ENCODE data around the gene MGAT3. TPM values are rescaled to one million over a fixed set of nuclear protein-coding genes. Genes with fewer than 3 reads are reported as not detected.

The MGAT3 gene
- total RNA-seq, 1 donor from 2014 or later = 1.2 TPM

DNA sequence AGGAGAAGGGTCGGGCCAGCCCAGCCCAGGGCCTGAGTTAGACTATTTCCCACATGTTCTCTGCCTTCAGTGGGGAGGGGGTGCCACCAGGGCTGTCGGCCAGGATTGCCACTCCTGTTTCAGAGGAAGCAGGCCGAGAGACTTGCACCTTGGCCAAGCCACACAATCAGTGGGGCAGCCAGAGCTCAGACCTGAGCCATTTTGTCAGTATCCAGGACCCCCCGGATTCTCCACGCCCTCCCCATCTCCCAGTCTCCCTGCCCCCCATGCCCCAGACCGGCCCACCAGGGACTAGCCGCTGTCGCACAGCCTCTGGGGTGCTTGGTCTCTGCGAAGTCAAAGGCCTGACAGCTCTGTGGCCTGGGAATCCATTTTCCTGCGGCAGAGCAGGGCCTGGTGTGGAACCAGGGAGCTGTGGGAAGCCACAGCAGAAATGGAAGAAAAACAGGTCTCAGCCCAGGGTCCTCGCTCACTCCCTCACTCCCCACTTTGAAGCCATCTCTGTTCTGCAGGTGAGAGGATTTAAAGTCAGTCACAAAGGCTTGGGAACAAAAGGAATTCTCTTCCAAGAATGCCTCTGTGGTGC, 25.5 kb upstream of the MGAT3 start:
- intact Hi-C loops (cut with micrococcal nuclease) = no loop called here
- H3K4me3 Mint-ChIP-seq = no peak overlapping the region
- H3K27me3 Mint-ChIP-seq (ENCODE audit: insufficient read depth) = no peaks in the 10 kb centered on the region
- DNase-seq (ENCODE audit: low spot score) = no peak
- peaks cover 10% of the 10 kb centered on the region for H3K36me3 Mint-ChIP-seq (ENCODE audit: low read depth)
- H3K4me1 Mint-ChIP-seq (ENCODE audit: low read depth) = no peaks in the 10 kb centered on the region
- no peak overlapping the region for H3K27ac Mint-ChIP-seq
- H3K9me3 Mint-ChIP-seq = no peaks in the 10 kb centered on the region

DNA sequence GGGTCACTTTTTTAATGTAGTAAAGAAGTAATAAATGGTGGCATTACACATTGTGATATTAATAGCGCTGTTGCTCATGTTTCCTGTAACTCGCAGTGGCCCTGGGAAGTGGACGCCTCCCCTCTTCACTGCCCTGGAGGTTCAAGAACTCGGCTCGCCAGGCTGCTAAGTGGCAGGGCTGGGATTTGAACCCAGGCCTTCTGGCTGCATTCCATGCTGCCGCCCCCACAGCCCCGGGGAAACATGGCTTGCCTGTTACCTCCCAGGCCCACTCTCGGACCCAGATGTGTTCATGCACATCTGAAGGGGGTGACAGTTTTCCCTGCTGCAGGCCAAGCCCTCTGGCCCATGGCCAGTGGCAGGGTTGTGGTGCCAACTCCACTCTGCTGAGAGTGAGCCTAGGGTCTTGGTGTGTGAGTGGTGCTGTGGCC, 25.0 kb upstream of the MGAT3 start:
- Mint-ChIP-seq H3K27me3 (ENCODE audit: insufficient read depth) (no peaks in the 10 kb centered on the region), H3K9me3 (no peaks in the 10 kb centered on the region), H3K36me3 (ENCODE audit: low read depth) (peaks cover 10% of the 10 kb centered on the region), H3K4me1 (ENCODE audit: low read depth) (no peaks in the 10 kb centered on the region), H3K4me3 (no peak overlapping the region), H3K27ac (no peak overlapping the region)
- intact Hi-C loops (cut with micrococcal nuclease) = no loop called here
- DNase-seq (ENCODE audit: low spot score) = no peak

DNA sequence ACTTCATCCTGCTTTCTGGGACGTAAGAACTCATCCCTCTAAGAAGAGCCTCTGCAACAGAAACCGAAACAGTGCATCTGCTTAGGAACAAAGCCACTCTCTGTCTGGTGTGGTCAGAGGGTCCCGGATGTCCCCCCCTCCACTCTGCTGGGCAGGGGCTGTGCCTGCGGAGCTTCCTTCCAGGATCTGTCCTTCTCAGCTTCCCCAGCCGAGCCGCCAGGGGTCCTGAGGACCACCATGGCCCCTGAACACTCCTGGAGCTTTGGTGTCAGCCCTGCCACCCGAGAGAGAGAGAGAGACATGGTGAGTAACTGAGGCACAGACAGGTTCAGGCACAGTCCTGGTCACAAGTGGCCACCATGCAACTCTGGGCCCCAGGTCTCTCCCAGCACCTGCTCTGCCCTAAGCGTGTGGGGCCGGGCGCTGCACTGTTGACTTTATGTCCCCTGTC, 24.4 kb upstream of the MGAT3 start:
- H3K4me1 Mint-ChIP-seq (ENCODE audit: low read depth) = no peaks in the 10 kb centered on the region
- no peaks in the 10 kb centered on the region for H3K9me3 Mint-ChIP-seq
- H3K27ac Mint-ChIP-seq = no peak overlapping the region
- H3K36me3 Mint-ChIP-seq (ENCODE audit: low read depth) = peaks cover 10% of the 10 kb centered on the region
- H3K4me3 Mint-ChIP-seq = no peak overlapping the region
- intact Hi-C loops (cut with micrococcal nuclease) = no loop called here
- no peaks in the 10 kb centered on the region for H3K27me3 Mint-ChIP-seq (ENCODE audit: insufficient read depth)
- DNase-seq (ENCODE audit: low spot score) = no peak

DNA sequence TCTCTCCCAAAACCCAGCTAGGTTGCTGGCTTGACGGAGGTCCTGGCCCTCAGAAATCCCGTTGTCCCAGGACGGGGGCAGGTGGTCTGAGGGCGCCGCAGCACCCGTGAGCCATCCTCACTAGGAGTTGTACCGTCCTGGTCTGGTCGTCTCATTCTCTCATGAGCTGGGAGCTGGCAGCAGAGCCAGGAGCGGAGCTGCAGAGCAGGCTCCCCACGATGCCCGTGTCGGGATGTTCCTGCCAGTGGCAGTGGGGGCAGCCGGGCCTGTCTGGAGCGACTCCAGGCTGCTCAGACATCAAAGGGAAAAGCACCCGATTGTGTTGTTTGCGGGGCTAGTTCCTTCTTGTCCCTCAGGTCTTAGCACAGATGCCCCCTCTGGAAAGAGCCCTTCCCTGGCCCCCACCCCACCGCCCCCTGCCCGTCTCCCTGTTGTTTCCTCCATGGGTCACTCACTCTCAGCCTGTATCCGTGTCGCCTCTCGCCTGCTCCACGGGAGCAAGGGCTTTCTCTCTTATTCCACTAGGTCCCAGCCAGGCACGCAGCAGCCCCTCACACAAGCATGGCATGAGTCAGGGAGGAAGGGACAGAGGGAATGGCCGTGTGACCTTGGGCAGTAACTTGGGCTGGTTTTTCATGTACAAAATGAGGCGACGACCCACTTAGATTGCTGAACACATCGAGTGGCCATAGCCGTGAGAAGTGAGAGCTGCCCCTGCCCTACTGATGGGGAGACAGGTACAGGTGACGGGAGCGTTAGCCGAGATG, 23.2 kb upstream of the MGAT3 start:
- peaks cover 4% of the 10 kb centered on the region for H3K4me1 Mint-ChIP-seq (ENCODE audit: low read depth)

DNA sequence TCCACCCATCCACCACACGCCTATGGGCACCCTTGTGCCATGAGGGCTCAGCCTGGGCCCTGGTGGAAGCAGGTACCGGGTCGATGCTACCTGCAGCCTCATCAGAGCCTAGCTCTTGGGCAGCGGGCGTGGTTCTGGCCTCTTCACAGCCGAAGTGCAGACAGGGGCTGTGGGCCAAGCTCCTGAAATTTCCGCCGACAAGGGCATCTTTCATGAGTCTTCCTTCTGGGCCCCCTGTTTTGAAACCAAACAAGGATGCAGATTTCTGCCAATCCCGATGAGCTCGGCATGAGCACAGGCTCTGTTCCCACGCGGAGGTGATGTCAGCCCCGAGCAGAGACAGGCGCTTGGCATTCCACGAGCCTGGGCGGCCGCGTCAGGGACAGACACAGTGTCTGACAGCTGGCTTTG, 22.6 kb upstream of the MGAT3 start:
- no peak for DNase-seq (ENCODE audit: low spot score)
- no peaks in the 10 kb centered on the region for H3K9me3 Mint-ChIP-seq
- peaks cover 10% of the 10 kb centered on the region for H3K4me1 Mint-ChIP-seq (ENCODE audit: low read depth)
- H3K27me3 Mint-ChIP-seq (ENCODE audit: insufficient read depth) = peaks cover 7% of the 10 kb centered on the region
- intact Hi-C loops (cut with micrococcal nuclease) = no loop called here
- no peak overlapping the region for H3K27ac Mint-ChIP-seq
- no peak overlapping the region for H3K4me3 Mint-ChIP-seq
- peaks cover 7% of the 10 kb centered on the region for H3K36me3 Mint-ChIP-seq (ENCODE audit: low read depth)

More for the DNA sequence above, 23.2 kb upstream of the MGAT3 start:
- Mint-ChIP-seq H3K9me3 (no peaks in the 10 kb centered on the region), H3K4me3 (no peak overlapping the region), H3K27me3 (ENCODE audit: insufficient read depth) (peaks cover 1% of the 10 kb centered on the region), H3K36me3 (ENCODE audit: low read depth) (peaks cover 10% of the 10 kb centered on the region), H3K27ac (peak overlapping the region; percentile 34)
- intact Hi-C loops (cut with micrococcal nuclease) = no loop called here
- DNase-seq (ENCODE audit: low spot score) = no peak

DNA sequence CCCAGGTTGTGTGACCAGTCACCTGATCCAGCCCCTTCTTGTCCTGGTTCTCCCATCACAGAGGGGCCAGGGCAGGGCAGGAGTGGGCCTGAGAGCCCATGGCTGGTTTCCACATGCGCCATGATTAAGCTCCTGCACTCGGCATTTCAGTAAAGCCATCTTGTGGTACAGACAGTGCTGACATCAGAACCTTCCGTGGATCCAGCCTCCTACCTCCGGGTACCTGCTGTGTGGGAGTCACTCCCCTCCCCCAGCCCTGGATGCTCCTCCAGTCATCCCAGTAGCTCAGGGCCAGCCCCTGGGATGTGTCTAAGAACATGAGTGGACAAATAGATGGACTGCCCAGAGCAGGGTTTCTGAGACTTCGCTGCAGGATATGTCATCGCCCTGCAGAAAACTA, 22.1 kb upstream of the MGAT3 start:
- Mint-ChIP-seq H3K27me3 (ENCODE audit: insufficient read depth) (peaks cover 8% of the 10 kb centered on the region), H3K36me3 (ENCODE audit: low read depth) (peaks cover 5% of the 10 kb centered on the region), H3K9me3 (no peaks in the 10 kb centered on the region), H3K4me1 (ENCODE audit: low read depth) (peaks cover 10% of the 10 kb centered on the region), H3K4me3 (no peak overlapping the region), H3K27ac (no peak overlapping the region)
- DNase-seq (ENCODE audit: low spot score) = no peak
- intact Hi-C loops (cut with micrococcal nuclease) = no loop called here

DNA sequence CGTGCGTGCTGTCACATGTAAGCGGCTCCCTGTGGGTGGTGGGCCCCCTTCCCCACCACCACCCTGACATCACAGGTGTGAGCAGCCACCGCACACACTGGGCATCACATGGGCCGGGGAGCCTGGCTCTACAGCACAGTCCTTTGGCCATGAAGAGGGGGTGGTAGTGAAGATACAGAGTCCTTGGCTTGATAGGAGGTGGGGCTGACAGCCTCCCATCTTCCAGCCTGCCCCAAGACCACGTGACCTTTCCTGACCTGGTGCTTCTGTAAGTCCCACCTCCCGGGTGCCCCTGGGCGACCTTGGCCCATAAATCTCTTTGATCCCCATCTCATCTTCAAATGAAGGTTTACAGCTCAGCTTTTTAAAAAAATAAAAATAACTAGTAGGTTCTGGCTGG, 21.2 kb upstream of the MGAT3 start:
- H3K4me1 Mint-ChIP-seq (ENCODE audit: low read depth) = peaks cover 10% of the 10 kb centered on the region
- H3K27me3 Mint-ChIP-seq (ENCODE audit: insufficient read depth) = peaks cover 11% of the 10 kb centered on the region
- H3K27ac Mint-ChIP-seq = no peak overlapping the region
- no peaks in the 10 kb centered on the region for H3K9me3 Mint-ChIP-seq
- no peak for DNase-seq (ENCODE audit: low spot score)
- peaks cover 1% of the 10 kb centered on the region for H3K36me3 Mint-ChIP-seq (ENCODE audit: low read depth)
- intact Hi-C loops (cut with micrococcal nuclease) = no loop called here
- H3K4me3 Mint-ChIP-seq = no peak overlapping the region

DNA sequence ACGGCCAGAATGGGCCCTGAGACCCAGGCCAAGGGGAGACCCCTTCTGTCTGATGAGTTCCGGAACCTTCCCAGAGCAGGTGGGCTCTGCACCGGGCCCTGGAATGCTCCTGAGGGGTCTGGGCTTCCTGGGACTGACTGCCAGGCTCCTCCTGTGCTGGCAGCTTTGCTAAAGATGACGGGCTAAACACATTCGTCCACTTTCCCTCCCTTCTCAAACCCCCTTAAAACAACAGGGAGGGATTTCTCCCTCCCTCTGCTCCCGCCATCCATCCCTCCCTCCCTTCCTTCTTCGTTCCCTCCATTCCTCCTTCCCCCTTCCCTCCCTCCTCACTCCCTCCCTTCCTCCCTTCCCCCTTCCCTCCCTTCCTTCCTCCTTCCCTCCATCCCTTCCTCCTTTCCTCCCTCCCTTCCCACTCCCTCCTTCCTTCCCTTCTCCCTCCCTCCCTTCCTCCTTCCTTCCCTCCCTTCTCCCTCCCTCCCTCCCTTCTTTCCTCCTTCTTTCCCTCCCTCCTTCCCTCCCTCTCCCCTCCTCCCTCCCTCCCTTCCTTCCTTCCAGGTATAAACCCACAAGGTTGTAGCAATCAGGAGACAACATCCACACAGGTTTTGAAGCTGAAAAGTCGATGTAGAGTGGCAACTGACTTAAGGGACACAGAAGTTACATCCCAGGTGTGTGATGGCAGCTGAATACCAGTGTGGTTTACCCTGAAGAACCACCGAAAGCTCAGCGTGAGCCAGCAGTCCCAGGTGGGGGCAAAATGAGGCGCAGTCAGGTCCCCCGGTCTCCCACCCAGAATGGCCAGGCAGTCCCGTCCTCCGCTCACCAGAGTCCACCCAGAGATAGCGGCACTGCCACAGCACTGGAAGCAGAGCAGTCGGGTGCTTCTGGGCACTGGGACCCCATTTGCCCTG, 18.8 kb upstream of the MGAT3 start:
- no peaks in the 10 kb centered on the region for H3K9me3 Mint-ChIP-seq
- H3K27ac Mint-ChIP-seq = no peak overlapping the region
- H3K4me3 Mint-ChIP-seq = no peak overlapping the region
- intact Hi-C loops (cut with micrococcal nuclease) = no loop called here
- DNase-seq (ENCODE audit: low spot score) = no peak
- peaks cover 14% of the 10 kb centered on the region for H3K27me3 Mint-ChIP-seq (ENCODE audit: insufficient read depth)
- H3K36me3 Mint-ChIP-seq (ENCODE audit: low read depth) = no peaks in the 10 kb centered on the region
- H3K4me1 Mint-ChIP-seq (ENCODE audit: low read depth) = peaks cover 10% of the 10 kb centered on the region

DNA sequence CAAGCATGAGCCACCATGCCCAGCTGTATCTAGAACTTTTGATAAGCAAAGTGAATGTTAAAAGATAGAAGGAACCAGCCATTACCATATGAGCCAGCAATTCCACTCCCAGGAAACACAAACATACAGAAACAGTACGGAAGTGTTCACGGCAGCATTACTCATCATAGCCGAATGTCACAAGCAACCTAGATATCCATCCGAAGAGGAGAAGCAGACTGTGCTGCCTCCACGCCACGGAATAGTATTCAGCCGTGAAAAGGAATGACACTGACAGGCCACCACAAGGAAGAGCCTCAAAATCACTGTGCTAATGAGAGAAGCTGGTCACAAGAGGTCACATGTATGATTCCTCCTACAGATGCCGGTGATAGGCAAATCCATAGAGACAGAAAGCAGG, 17.6 kb upstream of the MGAT3 start:
- Mint-ChIP-seq H3K9me3 (no peaks in the 10 kb centered on the region), H3K4me3 (no peak overlapping the region), H3K4me1 (ENCODE audit: low read depth) (peaks cover 10% of the 10 kb centered on the region), H3K27me3 (ENCODE audit: insufficient read depth) (peaks cover 14% of the 10 kb centered on the region), H3K27ac (no peak overlapping the region), H3K36me3 (ENCODE audit: low read depth) (no peaks in the 10 kb centered on the region)
- DNase-seq (ENCODE audit: low spot score) = no peak
- intact Hi-C loops (cut with micrococcal nuclease) = no loop called here

DNA sequence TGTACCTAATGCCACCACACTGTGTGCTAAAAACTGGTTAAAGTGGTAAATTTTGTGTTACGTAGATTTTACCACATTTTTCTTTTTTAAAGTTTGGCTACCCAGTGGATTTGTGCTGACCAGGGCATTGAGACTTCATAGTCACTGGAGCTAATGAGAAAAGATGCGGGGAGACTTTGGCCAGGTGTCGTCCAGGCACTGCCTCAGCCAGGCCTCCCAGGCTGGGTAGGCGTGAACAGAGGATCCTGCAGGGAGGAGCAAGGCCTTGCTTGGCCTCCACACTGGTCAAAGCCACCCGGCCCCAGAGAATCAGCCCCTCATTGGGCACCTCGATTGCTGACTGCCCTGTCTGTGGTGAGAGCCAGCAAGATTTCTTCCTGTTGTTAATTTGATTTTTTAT, 13.4 kb upstream of the MGAT3 start:
- no peak for DNase-seq (ENCODE audit: low spot score)
- Mint-ChIP-seq H3K9me3 (no peaks in the 10 kb centered on the region), H3K36me3 (ENCODE audit: low read depth) (no peaks in the 10 kb centered on the region), H3K4me3 (no peak overlapping the region), H3K27me3 (ENCODE audit: insufficient read depth) (peaks cover 14% of the 10 kb centered on the region), H3K4me1 (ENCODE audit: low read depth) (peaks cover 18% of the 10 kb centered on the region), H3K27ac (no peak overlapping the region)
- intact Hi-C loops (cut with micrococcal nuclease) = no loop called here

DNA sequence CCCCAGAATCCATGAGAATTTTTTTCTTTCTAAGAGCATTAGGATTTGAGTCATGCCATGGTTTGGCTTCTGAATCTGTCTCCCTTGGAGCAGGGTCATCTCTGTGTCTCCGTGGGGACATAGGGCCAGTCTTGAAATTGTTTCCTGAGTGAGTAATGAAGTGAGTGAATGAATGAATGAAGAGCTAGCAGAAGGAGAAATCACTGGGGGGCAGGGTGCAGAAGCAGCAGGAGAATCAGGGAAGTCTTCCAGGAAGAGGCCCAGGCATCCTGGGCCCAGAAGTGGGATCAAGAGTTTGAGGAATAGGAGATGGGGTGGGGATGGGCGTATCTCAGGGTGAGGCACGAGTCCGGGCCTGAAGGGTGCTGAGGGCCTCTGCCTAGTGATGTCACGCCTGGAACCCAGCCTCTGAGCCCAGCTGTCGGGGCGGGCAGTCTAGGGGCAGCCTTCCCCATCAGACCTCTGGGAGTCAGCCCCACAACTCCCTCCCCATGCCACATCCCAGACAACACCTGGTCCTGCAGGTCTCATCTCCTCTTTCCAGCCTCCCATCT, 12.5 kb upstream of the MGAT3 start:
- H3K27ac Mint-ChIP-seq = no peak overlapping the region
- H3K27me3 Mint-ChIP-seq (ENCODE audit: insufficient read depth) = peaks cover 6% of the 10 kb centered on the region
- no peak for DNase-seq (ENCODE audit: low spot score)
- H3K9me3 Mint-ChIP-seq = no peaks in the 10 kb centered on the region
- no peaks in the 10 kb centered on the region for H3K36me3 Mint-ChIP-seq (ENCODE audit: low read depth)
- H3K4me3 Mint-ChIP-seq = no peak overlapping the region
- H3K4me1 Mint-ChIP-seq (ENCODE audit: low read depth) = peaks cover 12% of the 10 kb centered on the region
- intact Hi-C loops (cut with micrococcal nuclease) = no loop called here

DNA sequence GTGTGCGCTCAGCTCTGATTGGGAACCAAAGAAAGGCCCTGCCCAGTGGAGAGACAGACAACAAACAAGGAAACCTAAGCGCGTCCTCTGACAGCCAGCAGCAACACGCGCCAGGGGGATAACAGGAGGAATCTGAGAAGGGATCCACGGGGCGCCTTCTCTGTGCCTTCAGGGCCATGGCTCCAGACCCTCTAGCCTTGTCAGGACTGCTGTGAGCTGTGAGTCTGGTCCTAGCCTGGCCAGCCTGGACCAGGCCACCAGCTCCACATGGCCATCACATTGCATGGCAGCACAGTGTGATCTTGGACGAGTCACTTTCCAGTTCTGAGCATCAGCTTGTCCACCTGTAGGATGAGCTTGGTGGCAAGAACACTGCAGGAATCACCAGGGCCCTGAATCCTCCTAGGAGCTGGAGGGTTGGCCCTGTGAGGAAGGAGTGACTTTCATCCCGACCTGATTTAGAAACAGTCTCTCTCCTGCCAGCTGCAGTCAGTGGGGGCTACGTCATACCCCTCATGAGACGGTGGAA, 11.8 kb upstream of the MGAT3 start:
- Mint-ChIP-seq H3K36me3 (ENCODE audit: low read depth) (no peaks in the 10 kb centered on the region), H3K27ac (no peak overlapping the region), H3K27me3 (ENCODE audit: insufficient read depth) (peaks cover 6% of the 10 kb centered on the region), H3K4me3 (no peak overlapping the region), H3K4me1 (ENCODE audit: low read depth) (peaks cover 18% of the 10 kb centered on the region), H3K9me3 (no peaks in the 10 kb centered on the region)
- DNase-seq (ENCODE audit: low spot score) = no peak
- intact Hi-C loops (cut with micrococcal nuclease) = no loop called here
